GM12872 (cell line): Measurements from ENCODE around the gene ERRFI1.

Experiments
- CTCF ChIP-seq: IDR thresholded peaks from 3 replicates; pipeline ENCODE4 v1.5.1; 2011; ENCODE audit warnings: low read depth, mild to moderate bottlenecking, low read length, moderate library complexity; ENCODE audit not compliant: insufficient read depth

ERRFI1 gene

GRCh38 chr1:7964476-7964875 is 61.6 kb downstream of the ERRFI1 start:
- no peak for TF ChIP-seq CTCF

GRCh38 chr1:7962636-7963377 is 63.3 kb downstream of the ERRFI1 start:
- no peak for TF ChIP-seq CTCF

DNA sequence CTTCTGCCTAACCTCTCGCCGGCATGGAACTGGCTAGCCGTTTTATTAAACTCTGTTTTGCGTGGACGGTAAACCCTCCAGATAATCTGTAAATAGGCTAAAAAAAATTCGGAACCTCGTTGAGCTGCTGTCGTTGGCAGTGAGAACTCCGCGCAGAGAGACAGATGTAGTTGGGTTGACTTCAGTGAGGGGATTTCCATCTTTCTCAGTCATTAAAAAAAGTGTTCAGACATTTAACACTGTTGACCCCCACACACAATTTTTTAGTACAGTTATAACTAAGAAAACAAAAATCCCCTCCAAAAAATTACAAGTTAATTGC is 64.1 kb downstream of the ERRFI1 start:
- TF ChIP-seq CTCF, result no peak
